Measurements from ENCODE around the gene WARS2.

- TF ChIP-seq CTCF (IDR thresholded peaks at IDR 0.05) (peak; percentile 30 to 69 (median 57)), POLR2A (IDR thresholded peaks at IDR 0.05) (no peak)
Measured at GRCh38 chr1:119008483-119009311, 131.8 kb downstream of the WARS2 start.

Data from testis (tissue), 2 donors.